ENCODE measurements around the gene PCDHGA1. TPM values are rescaled to one million over a fixed set of nuclear protein-coding genes. Genes with fewer than 3 reads are reported as not detected.

Gene PCDHGA1
- total RNA-seq, 1 experiment from 2014 or later: 0.63 TPM

GRCh38 chr5:141319699-141320098 lies 10.6 kb upstream of the PCDHGA1 start:
- H3K56ac ChIP-seq (ENCODE audit: insufficient read length, low read depth, low read length): no peak overlapping the region
- no peak overlapping the region for H2BK5ac ChIP-seq (ENCODE audit: insufficient read length, low read length)
- no peak overlapping the region for H3K23ac ChIP-seq (ENCODE audit: insufficient read length, low read depth, low read length)
- H3K9me3 ChIP-seq (ENCODE audit: control insufficient read depth, low read depth, low read length): peaks cover 22% of the 10 kb centered on the region
- H3K4me1 ChIP-seq (ENCODE audit: insufficient read depth, low read length): no peaks in the 10 kb centered on the region
- peaks cover 6% of the 10 kb centered on the region; the same call in 1 of the 2 replicates for H3K79me2 ChIP-seq (ENCODE audit: insufficient read depth, low read length)
- H2BK15ac ChIP-seq (ENCODE audit: low read depth, low read length): no peak overlapping the region
- no peak for DNase-seq
- H2BK120ac ChIP-seq (ENCODE audit: low read depth, low read length, poor library complexity, severe bottlenecking): no peak overlapping the region
- H4K91ac ChIP-seq (ENCODE audit: insufficient read length, low read depth, low read length): no peak overlapping the region
- WGBS (ENCODE audit: extremely low coverage, insufficient read length, low lambda C conversion rate): no CpG with 5 or more reads among the region's 5 CpGs
- no peak overlapping the region for H3T11ph ChIP-seq (ENCODE audit: low read length)
- H3K27me3 ChIP-seq (ENCODE audit: insufficient read depth, low read length): no peaks in the 10 kb centered on the region
- H3K9me3 Mint-ChIP-seq: peaks cover 39 to 78% of the 10 kb centered on the region in 2 experiments
- no peak overlapping the region for H4K8ac ChIP-seq (replicated peaks; ENCODE audit: insufficient read length, low read depth, low read length)
- peak overlapping the region; percentile 35 for H3K27ac ChIP-seq (ENCODE audit: insufficient read length, low read depth, low read length)
- H3K79me1 ChIP-seq (ENCODE audit: insufficient read depth, low read depth, low read length, poor library complexity, severe bottlenecking): peaks cover 2% of the 10 kb centered on the region
- peak overlapping the region; percentile 100 for H3K4me2 ChIP-seq (ENCODE audit: insufficient read depth, insufficient read length, low read length)
- TF ChIP-seq CTCF (conservative IDR thresholded peaks at IDR 0.05): no peak
- H3K4me1 Mint-ChIP-seq: peaks cover 9 to 15% of the 10 kb centered on the region in 2 experiments; a peak in 3 of 4 replicates
- H2BK12ac ChIP-seq (ENCODE audit: insufficient read length, low read depth, low read length): no peak overlapping the region
- H3K36me3 Mint-ChIP-seq (ENCODE audit: insufficient read depth in 1 of 3, low read depth in 3 of 3): peaks cover 49 to 55% (median 51%) of the 10 kb centered on the region in 3 experiments
- no peak overlapping the region; the same call in 1 of the 2 replicates for H3K4ac ChIP-seq (ENCODE audit: low read depth, low read length)
- H2AK5ac ChIP-seq (ENCODE audit: insufficient read length, low read length): peak overlapping the region; percentile 88
- H3K4me3 Mint-ChIP-seq: peak overlapping the region; percentile 97 to 98
- H3K23me2 ChIP-seq (ENCODE audit: insufficient read length, low read depth, low read length, poor library complexity, severe bottlenecking): peaks cover 3% of the 10 kb centered on the region
- peak overlapping the region in 1 of 3 experiments; percentile 100; a peak in 2 of 7 replicates for H3K27ac Mint-ChIP-seq
- H2AFZ ChIP-seq (ENCODE audit: low read length): no peak overlapping the region
- H3K27me3 Mint-ChIP-seq (ENCODE audit: low read depth): peaks cover 1% of the 10 kb centered on the region
- H3K9ac ChIP-seq (ENCODE audit: extremely low read depth, insufficient read length, low read length): peak overlapping the region; percentile 10
- no peaks in the 10 kb centered on the region for H4K20me1 ChIP-seq (ENCODE audit: control insufficient read depth, insufficient read depth, insufficient read length)
- H3K18ac ChIP-seq (ENCODE audit: insufficient read length, low read depth, low read length): no peak overlapping the region
- H4K5ac ChIP-seq (ENCODE audit: insufficient read length, low read depth, low read length): peak overlapping the region; percentile 81
- H3K14ac ChIP-seq (ENCODE audit: insufficient read depth, low read length): peak overlapping the region; percentile 8; the same call in 1 of the 2 replicates
- no peak overlapping the region for H2BK20ac ChIP-seq (ENCODE audit: low read depth, low read length, poor library complexity, severe bottlenecking)
